Left ventricle myocardium inferior (tissue), 1 donor: Measurements from ENCODE around the gene DGAT2. TPM values are rescaled to one million over a fixed set of nuclear protein-coding genes. Genes with fewer than 3 reads are reported as not detected.

Source experiments
- DNase-seq: peaks from one replicate; pipeline ENCODE4 v3.0.0-alpha.2; 2020
- H3K27ac ChIP-seq: fragments of 200-600 bp; replicated peaks from 2 replicates; pipeline ENCODE4 v1.8.0; 2021
- H3K27me3 ChIP-seq: fragments of 200-600 bp; 2 replicates; pipeline ENCODE4 v1.8.0; 2021; ENCODE audit warnings: low read depth
- H3K36me3 ChIP-seq: fragments of 200-600 bp; 2 replicates; pipeline ENCODE4 v1.8.0; 2021
- H3K4me1 ChIP-seq: fragments of 200-600 bp; 2 replicates; pipeline ENCODE4 v1.8.0; 2021
- H3K4me3 ChIP-seq: fragments of 200-600 bp; 2 replicates; pipeline ENCODE4 v1.8.0; 2021; ENCODE audit warnings: mild to moderate bottlenecking, moderate library complexity
- H3K9me3 ChIP-seq: fragments of 200-600 bp; replicated peaks from 2 replicates; pipeline ENCODE4 v1.8.0; 2021
- CTCF ChIP-seq: fragments of 200-600 bp; IDR thresholded peaks from 2 replicates; pipeline ENCODE4 v1.8.0; 2021; ENCODE audit warnings: antibody characterized with exemption, mild to moderate bottlenecking, borderline replicate concordance
- intact Hi-C: fragments of 100-400 bp; cut with micrococcal nuclease; formaldehyde crosslinking; loops from one replicate; pipeline ENCODE4 v1.11.0; 2022
- total RNA-seq: library from RNA; stranded (reverse); fragmentation: NEBNext Ultra II Directional; extraction: Animal tissue kit (Norgen Biotek cat#: 25700); gene quantifications from one replicate; pipeline ENCODE4 v1.2.1, GENCODE V29; 2021
- donor health status: DM: no; HTN: yes; CAD: no; lungs with severe emphysema.

Gene DGAT2
- total RNA-seq, 1 donor from 2014 or later, result 6.9 TPM

GRCh38 chr11:75812542-75813040 is 44.0 kb downstream of the DGAT2 start:
- peaks cover 46% of the 10 kb centered on the region for H3K4me1 ChIP-seq
- H3K27ac ChIP-seq, result peak overlapping the region; percentile 95
- H3K4me3 ChIP-seq, result no peak overlapping the region
- DNase-seq, result no peak
- H3K36me3 ChIP-seq, result no peaks in the 10 kb centered on the region
- H3K9me3 ChIP-seq, result no peaks in the 10 kb centered on the region
- intact Hi-C loops, result no loop called here
- H3K27me3 ChIP-seq, result no peaks in the 10 kb centered on the region
- TF ChIP-seq CTCF, result no peak

GRCh38 chr11:75813124-75813523 is 44.5 kb downstream of the DGAT2 start:
- H3K4me3 ChIP-seq, result no peak overlapping the region
- DNase-seq, result no peak
- peaks cover 52% of the 10 kb centered on the region for H3K4me1 ChIP-seq
- TF ChIP-seq CTCF, result no peak
- H3K27ac ChIP-seq, result peak overlapping the region; percentile 95
- intact Hi-C loops, result no loop called here
- H3K36me3 ChIP-seq, result no peaks in the 10 kb centered on the region
- no peaks in the 10 kb centered on the region for H3K27me3 ChIP-seq
- H3K9me3 ChIP-seq, result no peaks in the 10 kb centered on the region

- H3K27ac ChIP-seq, result peak overlapping the region; percentile 95
- no peaks in the 10 kb centered on the region for H3K9me3 ChIP-seq
- peaks cover 53% of the 10 kb centered on the region for H3K4me1 ChIP-seq
- intact Hi-C loops, result no loop called here
- no peaks in the 10 kb centered on the region for H3K36me3 ChIP-seq
- no peaks in the 10 kb centered on the region for H3K27me3 ChIP-seq
- DNase-seq, result no peak
- TF ChIP-seq CTCF, result no peak
- peak overlapping the region; percentile 85 for H3K4me3 ChIP-seq
Observed at GRCh38 chr11:75813622-75814039, 45.1 kb downstream of the DGAT2 start.

DNA sequence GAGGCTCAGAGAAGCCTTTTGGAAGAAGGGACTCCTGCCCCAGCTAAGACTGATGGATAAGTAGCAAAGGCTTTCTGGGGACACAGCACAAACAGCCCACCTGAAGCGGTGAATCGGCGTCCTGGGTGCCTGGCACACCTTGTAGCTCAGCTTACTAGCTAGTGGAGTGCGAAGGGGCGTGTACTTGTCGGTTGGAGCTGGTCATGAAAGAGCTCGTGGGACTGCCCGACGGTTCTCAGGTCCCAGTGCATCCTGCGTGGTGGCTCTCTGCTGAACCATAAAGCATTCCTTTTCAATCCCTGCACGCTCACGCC is 45.7 kb downstream of the DGAT2 start:
- intact Hi-C loops, result no loop called here
- H3K4me1 ChIP-seq, result peaks cover 60% of the 10 kb centered on the region
- no peak for DNase-seq

DNA sequence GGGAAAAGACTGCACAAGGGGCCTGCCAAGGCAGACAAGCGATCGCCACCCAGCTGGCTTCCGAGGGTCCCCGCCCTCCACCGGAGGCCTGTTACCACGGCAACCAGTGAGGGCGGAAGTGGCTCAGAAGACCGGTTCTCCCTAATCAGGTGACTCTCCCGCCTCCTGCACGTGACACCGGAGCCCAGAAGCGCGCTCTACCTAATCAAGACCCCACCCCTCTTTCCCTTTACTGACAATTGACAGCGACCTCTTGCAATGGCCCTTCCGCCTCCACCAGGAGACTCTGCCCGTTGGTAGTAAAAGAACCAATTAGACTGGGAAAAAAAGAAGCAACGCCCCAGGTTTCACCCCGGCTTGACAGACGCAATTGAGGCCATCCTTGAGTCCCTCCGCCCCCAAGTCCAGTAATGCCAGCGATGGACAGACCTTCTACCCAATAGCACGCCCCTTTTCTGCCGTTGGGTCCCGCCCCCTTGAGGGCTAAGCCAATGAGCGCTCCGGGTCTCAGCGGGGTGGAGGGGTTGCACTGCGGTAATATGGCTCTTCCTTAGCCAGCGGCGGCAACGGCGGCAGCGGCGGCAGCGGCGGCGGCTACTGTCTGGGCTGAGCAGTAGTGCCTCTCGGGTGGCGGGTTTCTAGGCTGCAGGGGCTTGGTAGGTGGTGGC is 46.2 kb downstream of the DGAT2 start, which contains the start of gene UVRAG:
UVRAG (plus strand) TSS at position 534 of the 668 bp plus-strand sequence. CDS start 198 bp downstream, outside the sequence.
- intact Hi-C loops, result no loop called here
- Histone ChIP-seq H3K27me3 (no peaks in the 10 kb centered on the region), H3K4me3 (peak within 1 kb of the TSS; percentile 85), H3K4me1 (peaks cover 61% of the 10 kb centered on the region), H3K9me3 (no peaks in the 10 kb centered on the region), H3K27ac (peak within 1 kb of the TSS; percentile 95), H3K36me3 (no peaks in the 10 kb centered on the region)
- DNase-seq, result peak; percentile 97
- peak; percentile 48 for TF ChIP-seq CTCF

More for the DNA sequence above, 45.7 kb downstream of the DGAT2 start:
- Histone ChIP-seq H3K27me3 (no peaks in the 10 kb centered on the region), H3K9me3 (no peaks in the 10 kb centered on the region), H3K27ac (peak overlapping the region; percentile 95), H3K4me3 (peak overlapping the region; percentile 85), H3K36me3 (no peaks in the 10 kb centered on the region)
- no peak for TF ChIP-seq CTCF
